Smooth muscle cell (in vitro differentiated cells): ENCODE measurements around the gene KIF1A. TPM values are rescaled to one million over a fixed set of nuclear protein-coding genes. Genes with fewer than 3 reads are reported as not detected.

Experiments used
- DNase-seq: peaks from one replicate; lab custom pipeline; 2025; ENCODE audit not compliant: unreplicated experiment; lab: John Stamatoyannopoulos, UW
- H2AFZ ChIP-seq: fragments of 200-600 bp; sonication (generic); 2 replicates; pipeline ENCODE4 v1.6.0; 2016; ENCODE audit warnings: antibody characterized with exemption, low read depth, mild to moderate bottlenecking
- H3F3A ChIP-seq: fragments of 200-600 bp; sonication (generic); 2 replicates; pipeline ENCODE4 v1.6.0; 2017; ENCODE audit warnings: antibody characterized with exemption, low read depth
- H3K27ac ChIP-seq: fragments of 200-600 bp; sonication (generic); 2 replicates; pipeline ENCODE4 v1.5.1; 2016; ENCODE audit warnings: low read depth, mild to moderate bottlenecking
- H3K27me3 ChIP-seq: fragments of 200-600 bp; sonication (generic); 2 replicates; pipeline ENCODE4 v1.6.1; 2016; ENCODE audit warnings: low read depth, mild to moderate bottlenecking
- H3K36me3 ChIP-seq: fragments of 200-600 bp; sonication (generic); 2 replicates; pipeline ENCODE4 v1.5.1; 2016; ENCODE audit warnings: low read depth
- H3K4me1 ChIP-seq: fragments of 200-600 bp; sonication (generic); 2 replicates; pipeline ENCODE4 v1.5.1; 2016; ENCODE audit warnings: low read depth
- H3K4me2 ChIP-seq: fragments of 200-600 bp; sonication (generic); 2 replicates; pipeline ENCODE4 v1.6.0; 2016; ENCODE audit warnings: mild to moderate bottlenecking
- H3K4me3 ChIP-seq: fragments of 200-600 bp; sonication (generic); 2 replicates; pipeline ENCODE4 v1.5.1; 2016; ENCODE audit warnings: mild to moderate bottlenecking
- H3K79me2 ChIP-seq: fragments of 200-600 bp; sonication (generic); 2 replicates; pipeline ENCODE4 v1.6.0; 2016; ENCODE audit warnings: low read depth, mild to moderate bottlenecking
- H3K9ac ChIP-seq: fragments of 200-600 bp; sonication (generic); 2 replicates; pipeline ENCODE4 v1.6.0; 2016; ENCODE audit warnings: low read depth
- H3K9me3 ChIP-seq: fragments of 200-600 bp; sonication (generic); replicated peaks from 2 replicates; pipeline ENCODE4 v1.5.1; 2016; ENCODE audit warnings: low read depth
- H4K20me1 ChIP-seq: fragments of 200-600 bp; sonication (generic); 2 replicates; pipeline ENCODE4 v1.6.0; 2016; ENCODE audit warnings: low read depth
- WGBS: methylation state at CpG from one replicate; pipeline ENCODE4 v1.1.7; 2016; ENCODE audit warnings: low lambda C conversion rate; 5-methylcytosine and 5-hydroxymethylcytosine counted together
- polyA plus RNA-seq: library from polyadenylated mRNA; unstranded; fragments of >200 nt; fragmentation: Nextera tagmentation; extraction: Ambion mirVana; gene quantifications from 2 replicates; pipeline ENCODE4 v1.2.1, GENCODE V29; 2016
- total RNA-seq: library from RNA; depleted of rRNA; stranded (reverse); fragments of >200 nt; gene quantifications from 2 replicates; pipeline ENCODE4 v1.2.3, GENCODE V29; 2014
- TF ChIP-seq, protein P1 (sequence below): fragments of 200-600 bp; sonication (generic); IDR thresholded peaks from 2 replicates; pipeline ENCODE4 v1.5.1; 2017; ENCODE audit warnings: borderline replicate concordance, mild to moderate bottlenecking, antibody characterized with exemption; ENCODE audit not compliant: insufficient read depth, poor library complexity, severe bottlenecking

Gene KIF1A
- total and polyA plus RNA-seq, 2 experiments from 2014 or later: 4.6 to 8.4 TPM

DNA sequence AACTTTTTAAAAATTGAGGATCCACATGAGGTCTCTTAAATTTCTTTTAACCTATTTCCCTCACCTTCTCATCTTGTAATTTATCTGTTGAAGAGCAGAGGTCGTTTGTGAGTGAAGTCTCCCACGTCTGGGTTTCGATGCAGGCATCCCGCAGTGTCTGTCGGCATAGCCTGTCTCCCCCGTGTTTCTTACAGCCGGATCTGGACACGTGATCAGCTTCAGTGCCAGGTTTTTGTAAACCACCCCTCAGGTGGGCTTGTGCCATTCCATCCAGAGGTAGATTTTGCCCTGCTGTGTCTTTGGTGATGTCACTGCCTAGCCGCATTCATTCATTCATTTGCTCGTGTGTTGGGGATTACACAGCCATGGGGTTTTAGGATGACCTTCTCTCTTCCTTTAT, 112.2 kb downstream of the KIF1A start:
- H4K20me1 ChIP-seq: no peaks in the 10 kb centered on the region
- no peaks in the 10 kb centered on the region for H3K36me3 ChIP-seq
- H3K9me3 ChIP-seq: no peaks in the 10 kb centered on the region
- TF ChIP-seq, protein P1, sequence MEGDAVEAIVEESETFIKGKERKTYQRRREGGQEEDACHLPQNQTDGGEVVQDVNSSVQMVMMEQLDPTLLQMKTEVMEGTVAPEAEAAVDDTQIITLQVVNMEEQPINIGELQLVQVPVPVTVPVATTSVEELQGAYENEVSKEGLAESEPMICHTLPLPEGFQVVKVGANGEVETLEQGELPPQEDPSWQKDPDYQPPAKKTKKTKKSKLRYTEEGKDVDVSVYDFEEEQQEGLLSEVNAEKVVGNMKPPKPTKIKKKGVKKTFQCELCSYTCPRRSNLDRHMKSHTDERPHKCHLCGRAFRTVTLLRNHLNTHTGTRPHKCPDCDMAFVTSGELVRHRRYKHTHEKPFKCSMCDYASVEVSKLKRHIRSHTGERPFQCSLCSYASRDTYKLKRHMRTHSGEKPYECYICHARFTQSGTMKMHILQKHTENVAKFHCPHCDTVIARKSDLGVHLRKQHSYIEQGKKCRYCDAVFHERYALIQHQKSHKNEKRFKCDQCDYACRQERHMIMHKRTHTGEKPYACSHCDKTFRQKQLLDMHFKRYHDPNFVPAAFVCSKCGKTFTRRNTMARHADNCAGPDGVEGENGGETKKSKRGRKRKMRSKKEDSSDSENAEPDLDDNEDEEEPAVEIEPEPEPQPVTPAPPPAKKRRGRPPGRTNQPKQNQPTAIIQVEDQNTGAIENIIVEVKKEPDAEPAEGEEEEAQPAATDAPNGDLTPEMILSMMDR: no peak
- no peak for DNase-seq
- H3K4me1 ChIP-seq: no peaks in the 10 kb centered on the region
- no peak overlapping the region for H3K4me2 ChIP-seq
- no peak overlapping the region for H2AFZ ChIP-seq
- no peaks in the 10 kb centered on the region for H3K79me2 ChIP-seq
- H3F3A ChIP-seq: no peaks in the 10 kb centered on the region
- H3K9ac ChIP-seq: no peak overlapping the region
- no peak overlapping the region for H3K27ac ChIP-seq
- H3K27me3 ChIP-seq: peaks cover 8% of the 10 kb centered on the region
- WGBS: 75% methylated on average over 10 of the region's 10 CpGs
- H3K4me3 ChIP-seq: no peak overlapping the region

DNA sequence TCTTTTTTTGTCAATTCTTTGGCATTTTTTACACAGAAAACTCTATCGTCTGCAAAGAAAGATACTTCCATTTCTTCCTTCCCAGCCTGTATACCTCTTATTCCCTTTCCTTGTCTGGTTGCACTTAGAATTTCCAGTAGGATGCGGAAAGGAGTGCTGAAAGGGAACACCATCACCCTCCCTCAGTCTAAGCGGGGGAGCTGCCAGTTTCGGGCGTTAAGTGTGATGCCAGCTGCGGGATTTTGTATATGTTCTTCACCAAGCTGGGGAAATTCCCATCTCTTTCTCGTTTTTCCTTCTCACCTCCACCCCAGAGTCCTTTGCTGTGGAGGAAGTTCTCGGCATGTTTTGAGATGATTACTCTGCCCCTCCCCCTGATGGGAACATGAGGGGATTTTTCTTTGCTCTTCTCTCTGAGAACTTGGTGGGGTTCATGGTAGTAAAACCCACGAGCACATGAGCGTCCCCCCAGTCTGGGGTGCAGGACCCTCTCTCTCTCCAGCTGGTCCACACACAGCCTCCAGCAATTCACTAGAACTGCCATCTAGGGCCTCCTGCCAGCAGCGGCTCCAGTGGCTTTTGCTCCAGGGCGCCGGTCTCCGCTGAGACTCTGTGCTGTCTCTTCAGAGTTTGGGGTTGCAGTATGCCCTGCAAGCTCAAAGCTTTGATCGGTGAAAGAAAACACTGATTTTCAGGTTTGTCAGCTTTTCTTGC, 112.8 kb downstream of the KIF1A start:
- 79% methylated on average over 15 of the region's 15 CpGs for WGBS
- TF ChIP-seq, protein P1: no peak
- no peak for DNase-seq
- H3F3A ChIP-seq: no peaks in the 10 kb centered on the region
- H3K4me3 ChIP-seq: no peak overlapping the region
- no peak overlapping the region for H3K9ac ChIP-seq
- H3K36me3 ChIP-seq: no peaks in the 10 kb centered on the region
- peaks cover 8% of the 10 kb centered on the region for H3K27me3 ChIP-seq
- H4K20me1 ChIP-seq: no peaks in the 10 kb centered on the region
- H3K4me1 ChIP-seq: no peaks in the 10 kb centered on the region
- H3K79me2 ChIP-seq: no peaks in the 10 kb centered on the region
- no peak overlapping the region for H3K4me2 ChIP-seq
- no peak overlapping the region for H3K27ac ChIP-seq
- no peaks in the 10 kb centered on the region for H3K9me3 ChIP-seq
- no peak overlapping the region for H2AFZ ChIP-seq

DNA sequence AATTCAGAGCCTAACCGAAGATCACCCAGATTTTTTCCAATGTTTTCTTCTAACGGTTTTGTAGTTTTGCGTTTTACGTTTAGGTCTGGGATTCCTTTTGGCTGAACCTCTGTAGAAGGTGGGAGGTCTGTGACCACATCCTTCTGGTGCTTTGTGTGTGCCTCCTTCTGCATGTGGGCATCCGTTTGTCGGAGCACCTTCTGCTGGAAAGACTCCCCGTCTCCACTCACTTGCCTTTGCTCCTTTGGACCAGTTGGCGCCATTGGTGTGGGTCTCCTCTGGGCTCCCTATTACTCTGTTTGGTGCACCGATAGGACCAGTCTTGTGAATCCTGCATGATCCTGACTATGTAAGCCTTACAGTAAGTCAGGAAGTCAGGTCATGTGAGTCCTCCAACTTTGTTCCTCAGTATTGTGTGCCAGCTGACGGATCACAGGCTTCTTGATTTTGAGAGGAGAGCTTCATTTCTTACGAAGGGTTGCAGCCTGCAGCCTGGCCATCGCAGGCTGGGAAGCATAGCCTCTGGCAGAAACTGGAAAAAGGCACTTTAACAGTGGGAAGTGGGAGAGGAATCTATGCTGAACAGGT, 114.7 kb downstream of the KIF1A start:
- WGBS: 87% methylated on average over 12 of the region's 12 CpGs
- H3F3A ChIP-seq: no peaks in the 10 kb centered on the region
- no peak for DNase-seq

More for the DNA sequence above, 114.7 kb downstream of the KIF1A start:
- Histone ChIP-seq H3K9ac (no peak overlapping the region), H3K27ac (no peak overlapping the region), H4K20me1 (no peaks in the 10 kb centered on the region), H3K27me3 (peaks cover 8% of the 10 kb centered on the region), H3K4me2 (no peak overlapping the region), H3K9me3 (no peaks in the 10 kb centered on the region), H3K79me2 (no peaks in the 10 kb centered on the region), H2AFZ (no peak overlapping the region), H3K36me3 (no peaks in the 10 kb centered on the region), H3K4me3 (no peak overlapping the region), H3K4me1 (no peaks in the 10 kb centered on the region)
- TF ChIP-seq, protein P1: no peak
